ENCODE results near the gene PTPRT.

DNA sequence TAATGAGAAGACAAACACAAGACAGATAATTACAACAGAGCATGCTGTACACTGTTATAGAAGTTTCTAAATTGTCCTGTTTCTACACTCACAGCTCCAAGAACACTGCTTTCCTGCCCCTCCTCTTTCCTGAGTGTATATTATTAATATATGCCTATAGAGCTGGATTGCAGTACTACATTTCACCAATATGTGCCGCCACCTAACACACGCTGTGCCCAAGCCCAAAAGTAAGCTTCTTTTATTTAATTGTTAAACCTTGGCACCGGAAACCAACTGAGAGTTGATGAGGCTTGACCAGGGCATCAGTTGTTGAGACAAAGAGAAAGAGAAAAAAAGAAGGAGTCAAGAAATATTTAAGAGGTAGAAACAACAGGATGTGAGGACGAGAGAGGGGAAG lies 16.0 kb upstream of the PTPRT start:
- no peak for TF ChIP-seq POLR2A (IDR thresholded peaks at IDR 0.05; ENCODE audit: low read length)
- TF ChIP-seq, protein P1, sequence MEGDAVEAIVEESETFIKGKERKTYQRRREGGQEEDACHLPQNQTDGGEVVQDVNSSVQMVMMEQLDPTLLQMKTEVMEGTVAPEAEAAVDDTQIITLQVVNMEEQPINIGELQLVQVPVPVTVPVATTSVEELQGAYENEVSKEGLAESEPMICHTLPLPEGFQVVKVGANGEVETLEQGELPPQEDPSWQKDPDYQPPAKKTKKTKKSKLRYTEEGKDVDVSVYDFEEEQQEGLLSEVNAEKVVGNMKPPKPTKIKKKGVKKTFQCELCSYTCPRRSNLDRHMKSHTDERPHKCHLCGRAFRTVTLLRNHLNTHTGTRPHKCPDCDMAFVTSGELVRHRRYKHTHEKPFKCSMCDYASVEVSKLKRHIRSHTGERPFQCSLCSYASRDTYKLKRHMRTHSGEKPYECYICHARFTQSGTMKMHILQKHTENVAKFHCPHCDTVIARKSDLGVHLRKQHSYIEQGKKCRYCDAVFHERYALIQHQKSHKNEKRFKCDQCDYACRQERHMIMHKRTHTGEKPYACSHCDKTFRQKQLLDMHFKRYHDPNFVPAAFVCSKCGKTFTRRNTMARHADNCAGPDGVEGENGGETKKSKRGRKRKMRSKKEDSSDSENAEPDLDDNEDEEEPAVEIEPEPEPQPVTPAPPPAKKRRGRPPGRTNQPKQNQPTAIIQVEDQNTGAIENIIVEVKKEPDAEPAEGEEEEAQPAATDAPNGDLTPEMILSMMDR (IDR thresholded peaks at IDR 0.05), result no peak
- no peak for TF ChIP-seq MYC (IDR thresholded peaks at IDR 0.05; ENCODE audit: borderline replicate concordance, low read length)
- no peak for TF ChIP-seq RCOR1 (IDR thresholded peaks at IDR 0.05; ENCODE audit: low read depth, low read length)
- no peak for TF ChIP-seq REST (IDR thresholded peaks at IDR 0.05)
- TF ChIP-seq EP300 (IDR thresholded peaks at IDR 0.05), result no peak
- no peak for TF ChIP-seq MAFK (IDR thresholded peaks at IDR 0.05; ENCODE audit: partially characterized antibody)
- TF ChIP-seq NPAS2 (CRISPR knock-in tag; IDR thresholded peaks at IDR 0.05; ENCODE audit: borderline replicate concordance), result no peak
- TF ChIP-seq RNF2 (IDR thresholded peaks at IDR 0.05; ENCODE audit: borderline replicate concordance, low read depth), result no peak
- TF ChIP-seq KDM5A (IDR thresholded peaks at IDR 0.05), result no peak
- TF ChIP-seq, protein P2, sequence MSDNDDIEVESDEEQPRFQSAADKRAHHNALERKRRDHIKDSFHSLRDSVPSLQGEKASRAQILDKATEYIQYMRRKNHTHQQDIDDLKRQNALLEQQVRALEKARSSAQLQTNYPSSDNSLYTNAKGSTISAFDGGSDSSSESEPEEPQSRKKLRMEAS (IDR thresholded peaks at IDR 0.05), result no peak
- no peak for TF ChIP-seq USF2 (IDR thresholded peaks at IDR 0.05)
- TF ChIP-seq SMC3 (IDR thresholded peaks at IDR 0.05), result no peak
- no peak for TF ChIP-seq NFE2L2 (conservative IDR thresholded peaks at IDR 0.05; ENCODE audit: low read length)

Measured in A549 (cell line).